GM21367 (cell line): ENCODE measurements around the gene OR10A5.
"Not testable (repeated sequence)": the region's sequence is repeated elsewhere in the genome, so short reads cannot be mapped to it uniquely, and the experiment has no call there.

Experiments
- ATAC-seq: cut with Tn5 transposase; IDR thresholded peaks from one replicate; pipeline ENCODE4 v1.9.1; 2021; ENCODE audit not compliant: unreplicated experiment

Gene OR10A5, protein sequence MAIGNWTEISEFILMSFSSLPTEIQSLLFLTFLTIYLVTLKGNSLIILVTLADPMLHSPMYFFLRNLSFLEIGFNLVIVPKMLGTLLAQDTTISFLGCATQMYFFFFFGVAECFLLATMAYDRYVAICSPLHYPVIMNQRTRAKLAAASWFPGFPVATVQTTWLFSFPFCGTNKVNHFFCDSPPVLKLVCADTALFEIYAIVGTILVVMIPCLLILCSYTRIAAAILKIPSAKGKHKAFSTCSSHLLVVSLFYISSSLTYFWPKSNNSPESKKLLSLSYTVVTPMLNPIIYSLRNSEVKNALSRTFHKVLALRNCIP

DNA sequence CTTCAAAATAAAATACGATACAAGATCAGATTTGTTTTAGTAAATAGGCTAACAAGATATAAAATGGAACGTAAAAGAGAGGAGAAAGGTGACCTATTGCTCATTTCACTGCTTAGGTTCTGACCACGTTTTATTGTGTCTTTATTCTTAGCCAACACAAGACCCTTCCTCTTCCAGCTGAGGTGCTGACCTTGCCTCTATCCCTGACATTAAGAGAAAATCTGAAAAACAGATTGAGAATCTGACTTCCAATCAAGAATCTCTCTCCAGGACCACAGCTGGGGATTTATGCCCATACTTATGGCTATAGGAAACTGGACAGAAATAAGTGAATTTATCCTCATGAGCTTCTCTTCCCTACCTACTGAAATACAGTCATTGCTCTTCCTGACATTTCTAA, at the start of gene OR10A5:
Gene OR10A5, plus strand, starts transcription at position 301 of the 400 bp plus-strand sequence. Its CDS starts 0 bp downstream, at position 301.
- no peak for ATAC-seq

DNA sequence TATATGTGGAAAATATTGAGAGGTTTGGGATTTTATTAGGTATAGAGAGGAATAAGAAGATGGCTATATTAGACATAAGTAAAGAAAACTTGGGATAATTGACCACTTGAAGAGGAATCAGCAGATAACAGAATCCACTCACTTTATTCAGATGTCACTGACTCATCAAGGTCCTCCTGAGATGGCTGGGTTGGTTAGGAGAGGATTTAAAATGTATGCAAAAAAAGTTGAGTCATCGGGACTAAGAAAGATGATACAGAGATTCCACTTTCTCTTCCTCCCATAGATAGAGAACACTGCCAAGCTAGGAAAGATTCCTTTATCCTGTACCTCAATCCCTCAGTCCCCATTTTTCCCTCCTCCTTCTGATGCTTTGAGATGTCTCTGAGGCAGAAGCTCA, 46.1 kb upstream of the OR10A5 start, which contains the start of gene OR6A2:
Gene OR6A2, minus strand, starts transcription at position 288 of the 400 bp plus-strand sequence. CDS start 3,981 bp downstream, outside the sequence.
- ATAC-seq = no peak

DNA sequence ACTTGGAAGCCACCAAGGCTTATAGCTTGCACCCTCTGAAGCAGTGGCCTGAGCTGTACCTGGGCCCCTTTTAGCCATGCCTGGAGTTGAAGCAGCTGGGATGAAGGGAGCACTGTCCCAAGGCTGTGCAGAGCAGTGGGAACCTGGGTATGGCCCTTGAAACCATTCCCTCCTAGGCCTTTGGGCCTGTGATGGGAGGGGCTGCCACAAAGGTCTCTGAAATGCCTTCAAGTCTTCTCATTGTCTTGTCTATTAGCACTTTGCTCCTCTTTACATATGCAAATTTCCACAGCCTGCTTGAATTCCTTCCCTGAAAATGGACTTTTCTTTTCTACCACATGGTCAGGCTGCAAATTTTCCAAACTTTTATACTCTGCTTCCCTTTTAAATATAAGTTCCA, 44.4 kb upstream of the OR10A5 start:
- ATAC-seq = not testable (repeated sequence)

DNA sequence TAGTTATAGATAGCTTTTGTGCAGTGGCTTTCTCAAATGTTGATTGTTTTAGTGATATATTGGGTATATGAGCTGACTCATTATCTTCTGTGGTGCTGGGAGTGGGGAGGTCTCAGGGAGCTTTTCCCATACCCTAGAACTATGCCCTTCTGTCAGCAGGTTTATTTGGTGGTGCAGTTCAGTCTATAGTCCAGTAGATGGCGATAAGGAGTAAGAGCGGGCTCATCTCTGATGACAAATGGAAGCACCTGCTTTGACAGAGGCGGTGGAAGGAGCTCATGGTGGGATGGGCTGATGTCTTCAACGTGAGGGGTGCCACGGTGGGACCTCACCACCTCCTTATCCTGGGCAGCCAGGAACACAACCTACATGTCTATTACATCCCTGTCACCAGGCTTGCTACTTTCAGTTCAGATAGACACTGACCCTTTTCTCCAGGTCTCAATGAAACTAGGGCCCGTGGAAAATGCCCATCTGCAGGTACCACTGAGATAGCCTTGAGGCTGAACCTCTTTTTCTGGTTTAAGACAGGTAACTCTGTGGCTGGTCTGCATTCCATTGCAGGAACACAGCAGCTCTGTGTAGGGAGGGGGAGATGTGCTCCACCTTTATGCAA, 33.0 kb upstream of the OR10A5 start:
- peak; percentile 89 for ATAC-seq

DNA sequence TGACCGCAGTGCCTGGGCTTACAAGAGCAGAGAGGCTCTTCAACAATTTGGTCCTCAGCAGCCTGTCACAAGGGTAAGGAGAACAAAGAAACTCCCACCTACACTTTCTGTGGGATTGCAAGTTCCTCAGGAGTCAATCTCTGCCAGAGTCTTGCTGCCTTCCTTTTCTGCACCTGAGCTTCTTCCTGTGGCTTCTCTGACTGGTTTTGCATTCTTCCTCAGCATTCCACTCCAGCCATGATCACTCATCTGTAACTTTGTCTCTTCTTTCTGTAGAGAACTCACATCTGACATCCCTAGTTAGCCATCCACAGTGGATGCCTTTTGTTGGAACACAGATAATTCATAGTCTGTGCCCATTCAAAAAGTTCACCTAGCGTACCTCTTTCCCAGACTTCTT, 31.8 kb upstream of the OR10A5 start:
- no peak for ATAC-seq

DNA sequence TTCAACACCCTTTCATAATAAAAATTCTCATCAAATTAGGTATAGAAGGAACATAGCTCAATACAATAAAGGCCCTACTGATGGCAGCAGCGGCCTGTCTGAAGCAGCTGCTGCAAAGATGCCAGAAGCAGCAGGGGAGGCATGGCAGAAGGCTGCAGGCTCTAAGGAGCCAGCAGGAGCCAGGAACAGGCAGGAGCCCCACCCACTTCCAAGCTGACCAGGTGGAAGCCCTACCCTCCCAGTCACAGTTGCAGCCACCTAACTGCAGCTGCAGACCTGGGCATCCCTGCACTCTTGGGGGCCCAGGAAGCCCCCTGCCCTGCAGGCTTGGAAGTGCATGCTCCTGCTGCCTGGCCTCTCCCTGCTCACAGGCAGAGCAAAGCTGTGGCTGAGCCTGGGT, 27.8 kb upstream of the OR10A5 start:
- no peak for ATAC-seq

DNA sequence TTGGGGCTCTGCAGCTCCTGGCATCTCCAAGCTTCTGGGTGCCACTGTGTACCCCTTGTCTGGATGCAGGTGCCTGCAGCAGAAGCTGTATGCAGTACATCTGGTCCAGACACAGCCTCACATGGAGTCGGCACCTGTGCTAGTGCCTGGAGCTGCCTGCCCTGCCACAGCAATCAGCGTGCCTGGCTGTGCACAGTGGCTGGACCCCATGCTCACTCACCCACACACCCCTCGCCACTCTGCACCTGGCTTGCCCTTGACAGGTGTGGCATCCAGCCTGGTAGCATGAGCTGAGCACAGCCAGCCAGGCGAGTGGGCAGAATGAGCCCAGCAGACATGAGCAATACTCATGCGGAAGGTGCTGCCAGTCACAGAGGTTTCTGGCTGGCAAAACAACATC, 26.5 kb upstream of the OR10A5 start:
- ATAC-seq = no peak

DNA sequence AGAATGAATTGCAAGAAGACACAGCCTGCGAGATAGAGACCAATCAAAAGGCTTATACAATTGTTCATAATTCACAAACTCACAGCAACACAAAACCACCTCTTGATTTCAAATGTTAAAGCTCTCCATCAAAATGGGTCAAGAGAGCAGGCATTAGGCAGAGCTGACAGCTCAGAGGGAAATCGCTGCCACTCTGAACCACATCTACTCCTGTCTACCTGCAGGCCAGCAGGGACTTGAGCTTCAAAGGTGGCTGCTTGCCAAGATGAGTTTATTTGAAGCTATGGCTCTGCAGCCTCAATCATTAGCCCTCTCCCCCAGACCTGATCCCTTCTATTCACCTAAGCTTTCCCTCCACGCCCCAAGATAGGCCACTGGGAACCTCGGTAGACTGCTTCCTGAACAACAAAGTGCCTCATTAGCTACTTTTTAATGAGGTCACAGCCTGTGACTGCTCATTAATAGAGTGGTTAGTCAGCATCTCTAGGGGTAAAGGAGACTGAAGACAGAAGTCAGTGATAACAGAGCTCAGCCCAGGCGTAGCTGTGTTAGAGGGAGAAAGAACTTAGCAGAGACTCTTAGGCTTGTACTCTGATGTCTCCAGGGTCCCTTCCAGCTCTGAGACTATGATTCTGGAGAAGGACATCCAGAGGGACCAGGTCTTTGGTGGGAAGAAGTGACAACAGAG, 21.2 kb upstream of the OR10A5 start:
- no peak for ATAC-seq

DNA sequence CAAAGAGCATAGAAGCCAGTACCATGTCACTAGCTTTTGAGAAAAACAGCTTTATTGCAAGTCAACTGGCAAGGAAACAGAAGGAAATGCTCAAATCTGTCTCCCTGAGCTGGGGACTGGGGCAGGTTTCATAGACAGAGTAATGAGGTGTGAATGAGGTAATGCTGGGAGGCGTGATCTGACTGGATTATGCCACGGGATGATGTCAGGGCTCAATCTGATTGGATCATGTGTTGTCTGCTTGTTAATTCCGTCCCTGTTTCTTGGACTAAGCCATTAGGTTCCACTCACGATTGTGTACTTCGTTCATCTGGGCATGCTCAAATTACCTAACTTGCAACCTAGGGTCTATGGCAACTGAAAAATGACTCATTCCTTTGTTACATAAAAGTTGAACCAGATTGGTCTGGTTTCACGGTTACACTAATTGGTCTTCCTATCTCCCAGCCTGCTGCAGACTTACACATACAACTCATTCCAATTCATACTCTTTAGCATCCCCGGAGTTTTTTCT, 20.2 kb upstream of the OR10A5 start:
- ATAC-seq = no peak

DNA sequence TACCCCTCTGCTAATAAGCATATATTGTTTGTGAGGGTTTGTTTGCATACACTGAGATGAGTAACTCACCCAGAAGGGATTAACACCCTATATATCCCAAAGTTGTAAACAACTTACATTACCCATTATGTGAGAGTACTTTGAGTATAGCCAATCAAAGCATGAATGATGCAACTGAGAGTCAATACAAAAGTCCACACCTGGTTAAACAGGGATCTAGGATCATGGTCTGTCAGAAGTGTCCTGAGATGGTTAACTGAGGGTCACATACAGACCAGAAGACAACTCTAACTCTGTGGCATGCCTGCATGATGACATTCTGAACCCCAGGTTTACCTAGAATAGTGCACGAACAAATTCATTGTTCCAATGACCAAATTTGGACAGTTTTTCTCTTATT, 17.4 kb upstream of the OR10A5 start:
- no peak for ATAC-seq

DNA sequence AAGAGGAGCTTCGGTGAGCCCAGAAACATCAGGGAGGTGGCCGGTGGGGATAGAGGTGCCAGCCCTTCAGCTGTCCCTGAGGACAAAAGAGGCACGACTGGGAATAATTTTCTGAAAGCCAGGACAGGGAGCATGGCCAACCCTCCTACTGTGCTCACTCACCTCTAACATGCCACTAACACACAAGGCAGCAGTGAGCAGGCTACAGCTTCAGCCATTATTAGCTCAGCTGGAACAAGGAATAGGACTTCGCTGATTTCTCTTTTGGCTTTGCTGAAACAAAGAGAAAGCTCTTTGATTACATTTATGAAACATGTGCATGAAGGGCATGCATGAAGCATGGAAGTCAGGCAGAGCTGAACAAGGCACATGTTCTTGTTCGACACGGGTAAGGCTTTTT, 12.1 kb upstream of the OR10A5 start:
- no peak for ATAC-seq

DNA sequence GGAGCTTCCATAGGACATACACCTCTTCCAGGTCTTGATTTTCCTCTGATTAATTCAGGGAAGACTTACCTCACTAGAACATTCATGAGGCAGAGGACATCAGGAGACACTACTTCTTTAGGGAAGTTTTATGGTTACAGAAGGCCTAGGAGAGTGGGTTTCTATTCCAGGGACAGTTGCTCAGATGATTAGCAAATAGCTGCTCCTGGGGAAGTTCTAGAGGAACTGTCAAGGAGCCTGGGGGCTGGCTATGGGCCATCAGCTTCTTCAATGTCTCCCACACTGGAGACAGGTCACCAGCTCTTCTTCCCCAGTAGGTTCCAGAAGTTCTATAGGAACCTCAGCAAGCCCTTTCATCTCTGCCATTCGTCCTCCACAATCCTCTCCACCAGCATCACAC, 11.5 kb upstream of the OR10A5 start:
- ATAC-seq = no peak

DNA sequence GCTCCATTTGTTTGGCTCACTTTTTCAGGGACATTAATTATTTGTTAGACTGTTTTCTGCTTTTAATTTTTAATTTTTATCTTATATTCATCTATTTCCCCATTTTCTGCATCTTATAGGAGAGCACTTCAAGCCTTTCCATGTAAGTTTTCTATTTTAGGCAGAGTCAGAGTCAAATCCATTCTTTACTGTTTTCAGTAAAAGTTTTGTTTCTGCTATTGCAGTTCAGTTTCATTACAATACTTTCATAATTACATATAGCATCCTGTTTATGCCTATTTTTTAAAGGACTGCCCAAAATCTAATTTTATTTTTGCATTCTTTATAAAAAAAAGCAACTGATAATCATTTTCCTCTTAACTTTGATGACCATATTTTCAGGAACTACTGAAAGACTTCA, 3.8 kb upstream of the OR10A5 start:
- no peak for ATAC-seq

DNA sequence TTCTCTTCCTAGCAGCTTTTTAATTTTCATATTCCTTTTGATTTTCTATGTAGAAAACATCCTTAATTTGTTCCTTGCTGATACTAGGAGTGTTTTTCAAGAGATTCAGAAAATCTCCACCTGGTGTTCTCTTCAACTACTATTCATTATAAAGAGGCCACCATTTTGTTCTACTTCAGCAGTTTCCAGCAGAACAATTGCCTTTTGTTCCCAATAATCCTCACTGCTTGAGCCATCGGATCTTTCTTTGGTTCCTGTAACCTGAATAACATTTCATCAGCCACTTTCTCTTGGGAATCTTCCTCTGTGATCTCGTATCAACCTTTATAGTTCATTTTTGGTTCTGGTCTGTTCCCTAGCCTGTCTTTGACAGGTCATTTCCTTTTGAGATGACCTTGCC, 1.8 kb upstream of the OR10A5 start:
- ATAC-seq = no peak

DNA sequence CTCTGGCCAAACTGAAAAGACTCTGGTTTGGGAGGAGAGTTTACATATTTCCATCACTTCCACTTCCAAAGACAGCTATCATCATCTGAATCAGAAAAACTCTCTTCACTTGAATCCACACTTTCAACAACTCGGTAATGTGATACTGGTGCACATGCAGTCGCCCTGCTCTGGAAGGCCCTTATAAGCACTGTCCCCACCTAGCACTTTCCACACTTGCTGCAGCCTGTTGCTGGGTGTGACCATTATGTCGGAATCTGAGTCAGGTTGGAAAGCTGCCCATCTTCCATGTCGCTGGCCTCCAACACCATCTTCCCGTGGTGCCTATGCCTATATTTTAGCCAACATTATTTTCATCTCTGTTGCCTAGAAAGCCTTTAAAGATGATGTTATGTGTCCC, 1.1 kb upstream of the OR10A5 start:
- no peak for ATAC-seq

DNA sequence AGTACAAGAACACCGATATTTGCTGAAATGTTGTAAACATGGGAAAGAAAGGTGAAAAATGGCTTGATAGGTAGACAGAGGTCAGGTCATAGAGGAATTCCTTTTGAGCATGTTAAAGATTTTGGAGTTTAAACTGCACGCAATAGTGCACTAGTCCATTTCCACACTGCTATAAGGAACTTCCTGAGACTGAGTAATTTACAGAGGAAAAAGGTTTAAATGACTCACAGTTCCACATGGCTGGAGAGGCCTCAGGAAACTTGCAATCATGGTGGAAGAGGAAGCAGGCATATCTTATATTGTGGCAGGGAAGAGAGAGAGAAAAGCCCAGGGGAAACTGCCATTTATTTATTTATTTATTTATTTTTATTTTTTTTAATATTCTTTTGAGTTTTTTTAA, 5.0 kb downstream of the OR10A5 start:
- ATAC-seq = no peak

DNA sequence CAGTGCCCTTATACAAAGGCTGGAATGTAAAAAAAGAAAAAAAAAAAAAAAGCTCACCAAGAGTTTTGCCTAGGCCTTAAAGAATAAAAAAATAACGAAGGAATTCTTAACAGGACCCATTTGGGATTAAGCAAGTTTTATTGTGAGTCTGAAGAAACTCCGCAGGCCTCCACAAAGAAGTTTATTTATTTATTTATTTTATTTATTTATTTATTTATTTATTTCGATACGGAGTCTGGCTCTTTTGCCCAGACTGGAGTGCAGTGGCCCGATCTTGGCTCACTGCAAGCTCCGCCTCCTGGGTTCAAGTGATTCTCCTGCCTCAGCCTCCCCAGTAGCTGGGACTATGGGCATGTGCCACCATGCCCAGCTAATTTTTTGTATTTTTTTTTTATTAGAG, 9.3 kb downstream of the OR10A5 start:
- ATAC-seq = not testable (repeated sequence)

DNA sequence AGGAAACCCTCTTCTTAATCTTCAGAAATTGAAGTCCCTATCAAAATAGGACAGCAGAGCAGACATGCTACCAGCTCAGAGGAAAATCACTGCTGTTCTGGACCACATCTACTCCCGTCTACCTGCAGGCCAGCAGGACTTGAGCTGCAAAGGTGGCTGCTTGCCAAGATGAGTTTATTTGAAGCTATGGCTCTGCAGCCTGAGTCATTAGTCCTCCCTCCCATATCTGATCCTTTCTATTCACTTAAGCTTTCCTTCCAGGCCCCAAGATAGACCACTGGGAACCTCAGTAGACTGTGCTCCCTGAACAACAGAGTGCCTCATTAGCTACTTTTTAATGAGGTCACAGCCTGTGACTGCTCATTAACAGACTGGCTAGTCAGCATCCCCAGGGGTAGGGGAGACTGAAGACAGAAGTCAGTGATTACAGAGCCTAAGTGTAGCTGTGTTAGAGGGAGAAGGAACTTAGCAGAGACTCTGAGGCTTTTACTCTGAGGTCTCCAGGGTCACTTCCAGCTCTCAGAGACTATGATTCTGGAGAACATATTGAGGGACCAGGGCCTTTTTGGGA, 10.6 kb downstream of the OR10A5 start:
- no peak for ATAC-seq

DNA sequence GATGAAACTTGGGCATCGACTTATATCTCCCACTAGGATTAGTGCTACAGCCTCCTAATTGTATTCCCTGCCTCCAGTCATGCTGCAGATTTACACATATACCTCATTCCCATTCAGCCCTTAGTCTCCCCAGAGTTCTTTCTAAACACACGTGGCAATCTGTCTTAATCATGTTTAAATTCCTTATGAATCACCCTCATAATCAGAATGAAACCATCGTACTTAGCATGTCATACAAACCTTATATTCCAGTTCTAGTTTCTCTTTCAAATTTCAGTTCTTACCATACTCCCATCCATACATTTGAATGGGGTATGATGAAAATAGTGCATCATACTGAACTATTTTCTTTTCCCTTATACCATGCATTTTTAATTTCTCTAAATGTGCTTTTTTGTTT, 11.4 kb downstream of the OR10A5 start:
- ATAC-seq = peak; percentile 68

DNA sequence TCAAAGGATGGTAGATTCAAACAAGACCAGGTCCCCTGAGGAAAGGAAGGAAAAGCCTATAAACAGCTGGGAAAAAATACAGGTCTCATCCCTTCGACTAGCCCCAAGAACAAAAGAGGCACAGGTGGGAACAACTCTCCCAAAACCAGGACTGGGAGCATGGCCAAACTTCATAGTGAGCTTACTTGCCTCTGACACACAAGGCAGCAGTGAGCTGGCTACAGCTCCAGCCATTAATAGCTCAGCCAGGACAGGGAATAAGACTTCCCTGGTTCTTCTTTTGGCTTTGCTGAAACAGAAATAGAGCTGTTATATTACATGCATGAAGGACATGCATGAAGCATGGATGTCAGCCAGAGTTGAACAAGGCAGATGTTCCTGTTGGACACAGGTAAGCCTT, 17.5 kb downstream of the OR10A5 start, which contains the start of gene OR10A2:
Gene OR10A2, plus strand, starts transcription at position 97 of the 400 bp plus-strand sequence. CDS start 6,698 bp downstream, outside the sequence.
- no peak for ATAC-seq

DNA sequence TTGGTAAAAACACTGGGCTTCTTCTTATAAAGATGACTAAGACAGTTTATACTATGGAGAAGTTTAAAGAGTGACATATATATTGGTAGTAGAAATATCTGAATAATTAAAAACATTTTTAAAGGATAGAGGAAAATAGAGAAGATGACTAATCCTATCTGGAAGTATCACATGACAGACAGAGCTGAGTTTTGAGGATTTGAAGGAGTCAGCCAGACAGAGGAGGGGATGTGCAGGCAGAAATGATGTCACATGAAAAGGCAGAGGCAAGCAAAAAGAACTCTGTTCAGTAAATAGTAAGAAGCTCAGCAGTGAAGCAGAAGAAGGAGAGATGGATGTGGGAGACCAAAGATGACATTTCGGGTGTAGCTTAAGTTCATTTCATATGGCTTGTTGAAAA, 19.0 kb downstream of the OR10A5 start:
- ATAC-seq = no peak
